Astrocyte (in vitro differentiated cells and primary cell): Measurements from ENCODE around the gene ZNF799. TPM values are rescaled to one million over a fixed set of nuclear protein-coding genes. Genes with fewer than 3 reads are reported as not detected.

Experiments
- DNase-seq: peaks from one replicate; pipeline ENCODE4 v3.0.0-alpha.2; 2010; ENCODE audit warnings: low read depth
- FAIRE-seq: peaks from 2 replicates; lab custom pipeline; 2011; peaks lifted over from hg19 to GRCh38; lab: Jason Lieb, UNC
- H2AFZ ChIP-seq: 2 replicates; pipeline ENCODE4 v1.6.0; 2012; ENCODE audit warnings: low read depth, low read length, inconsistent platforms
- H3K27ac ChIP-seq: 2 replicates; pipeline ENCODE4 v1.5.1; 2011; ENCODE audit warnings: low read depth, low read length, inconsistent platforms
- H3K27me3 ChIP-seq: 2 replicates; pipeline ENCODE4 v1.6.0; 2011; ENCODE audit warnings: low read length, inconsistent platforms; ENCODE audit not compliant: insufficient read depth
- H3K36me3 ChIP-seq: 2 replicates; pipeline ENCODE4 v1.5.1; 2011; ENCODE audit warnings: low read length, inconsistent platforms; ENCODE audit not compliant: insufficient read depth
- H3K4me1 ChIP-seq: 2 replicates; pipeline ENCODE4 v1.5.1; 2011; ENCODE audit warnings: low read length, inconsistent platforms; ENCODE audit not compliant: insufficient read depth
- H3K4me2 ChIP-seq: 2 replicates; pipeline ENCODE4 v1.6.0; 2012; ENCODE audit warnings: low read length, inconsistent platforms
- H3K4me3 ChIP-seq: 2 replicates; pipeline ENCODE4 v1.5.1; 2011; ENCODE audit warnings: low read depth, mild to moderate bottlenecking, low read length, inconsistent platforms; ENCODE audit not compliant: insufficient read depth
- H3K79me2 ChIP-seq: 2 replicates; pipeline ENCODE4 v1.6.0; 2012; ENCODE audit warnings: mild to moderate bottlenecking, low read length, inconsistent platforms; ENCODE audit not compliant: insufficient read depth
- H3K9ac ChIP-seq: 2 replicates; pipeline ENCODE4 v1.6.0; 2012; ENCODE audit warnings: mild to moderate bottlenecking, low read length, inconsistent platforms
- H3K9me3 ChIP-seq: 2 replicates; pipeline ENCODE4 v1.5.1; 2012; ENCODE audit warnings: low read depth, mild to moderate bottlenecking, low read length, inconsistent platforms; ENCODE audit not compliant: insufficient read depth
- H4K20me1 ChIP-seq: 2 replicates; pipeline ENCODE4 v1.6.0; 2012; ENCODE audit warnings: low read length, inconsistent platforms; ENCODE audit not compliant: insufficient read depth
- H3K27ac Mint-ChIP-seq: one replicate; pipeline ENCODE4 v1.8.0; 2021; ENCODE audit warnings: mild to moderate bottlenecking, mixed read lengths; ENCODE audit not compliant: unreplicated experiment
- H3K27me3 Mint-ChIP-seq: one replicate; pipeline ENCODE4 v1.8.0; 2021; ENCODE audit warnings: low read depth, mixed read lengths; ENCODE audit not compliant: unreplicated experiment
- H3K36me3 Mint-ChIP-seq: one replicate; pipeline ENCODE4 v1.8.0; 2021; ENCODE audit warnings: low read depth, mixed read lengths; ENCODE audit not compliant: unreplicated experiment
- H3K4me1 Mint-ChIP-seq: one replicate; pipeline ENCODE4 v1.8.0; 2021; ENCODE audit warnings: low read depth, mixed read lengths; ENCODE audit not compliant: unreplicated experiment
- H3K4me3 Mint-ChIP-seq: one replicate; pipeline ENCODE4 v1.8.0; 2021; ENCODE audit warnings: mild to moderate bottlenecking, moderate library complexity, mixed read lengths; ENCODE audit not compliant: unreplicated experiment
- H3K9me3 Mint-ChIP-seq: one replicate; pipeline ENCODE4 v1.8.0; 2021; ENCODE audit warnings: mild to moderate bottlenecking, mixed read lengths; ENCODE audit not compliant: unreplicated experiment
- EZH2 ChIP-seq: IDR thresholded peaks from 2 replicates; pipeline ENCODE4 v1.6.1; 2012; ENCODE audit warnings: mild to moderate bottlenecking, low read length, inconsistent platforms; ENCODE audit not compliant: insufficient read depth
- total RNA-seq: library from RNA; stranded (reverse); gene quantifications from 2 replicates; pipeline ENCODE4 v1.2.1, GENCODE V29; 2021
- TF ChIP-seq, protein P1 (sequence below): IDR thresholded peaks from 2 replicates; pipeline ENCODE4 v1.5.1; 2011; ENCODE audit warnings: low read depth, mild to moderate bottlenecking, inconsistent platforms, low read length, moderate library complexity; ENCODE audit not compliant: insufficient read depth

ZNF799 gene
- total RNA-seq, 1 donor from 2014 or later = 3.2 TPM

DNA sequence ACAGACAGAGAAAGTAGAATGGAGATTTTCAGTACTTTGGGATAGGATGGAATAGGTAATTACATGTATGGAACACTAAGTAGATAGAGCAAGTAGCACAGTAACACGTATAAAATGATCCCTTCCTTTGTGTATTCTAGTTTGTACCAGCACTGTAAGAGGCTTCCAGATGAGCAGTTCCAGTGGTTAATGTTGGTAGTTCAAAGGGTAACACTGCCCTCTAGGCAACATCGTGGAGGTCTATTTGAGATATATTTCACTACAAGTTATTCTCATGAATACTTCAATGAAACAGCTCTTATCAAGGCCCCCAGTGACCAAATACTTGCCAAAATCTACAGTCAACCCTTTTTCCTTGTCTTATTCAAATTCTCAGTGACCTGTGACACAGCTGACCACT, 54.2 kb downstream of the ZNF799 start:
- no peak overlapping the region for H3K4me3 Mint-ChIP-seq
- no peak overlapping the region for H2AFZ ChIP-seq
- H3K9ac ChIP-seq = no peak overlapping the region
- H3K27me3 Mint-ChIP-seq = no peaks in the 10 kb centered on the region
- no peak overlapping the region for H3K4me3 ChIP-seq
- H3K36me3 ChIP-seq = no peaks in the 10 kb centered on the region
- H3K4me1 ChIP-seq = no peaks in the 10 kb centered on the region
- no peaks in the 10 kb centered on the region for H3K4me1 Mint-ChIP-seq
- H3K9me3 Mint-ChIP-seq = peaks cover 37% of the 10 kb centered on the region
- H3K9me3 ChIP-seq = peaks cover 41% of the 10 kb centered on the region
- FAIRE-seq (no peak), DNase-seq (no peak)
- no peaks in the 10 kb centered on the region for H3K36me3 Mint-ChIP-seq
- H4K20me1 ChIP-seq = no peaks in the 10 kb centered on the region
- H3K27ac ChIP-seq = no peak overlapping the region
- no peaks in the 10 kb centered on the region for H3K27me3 ChIP-seq
- TF ChIP-seq, protein P1, sequence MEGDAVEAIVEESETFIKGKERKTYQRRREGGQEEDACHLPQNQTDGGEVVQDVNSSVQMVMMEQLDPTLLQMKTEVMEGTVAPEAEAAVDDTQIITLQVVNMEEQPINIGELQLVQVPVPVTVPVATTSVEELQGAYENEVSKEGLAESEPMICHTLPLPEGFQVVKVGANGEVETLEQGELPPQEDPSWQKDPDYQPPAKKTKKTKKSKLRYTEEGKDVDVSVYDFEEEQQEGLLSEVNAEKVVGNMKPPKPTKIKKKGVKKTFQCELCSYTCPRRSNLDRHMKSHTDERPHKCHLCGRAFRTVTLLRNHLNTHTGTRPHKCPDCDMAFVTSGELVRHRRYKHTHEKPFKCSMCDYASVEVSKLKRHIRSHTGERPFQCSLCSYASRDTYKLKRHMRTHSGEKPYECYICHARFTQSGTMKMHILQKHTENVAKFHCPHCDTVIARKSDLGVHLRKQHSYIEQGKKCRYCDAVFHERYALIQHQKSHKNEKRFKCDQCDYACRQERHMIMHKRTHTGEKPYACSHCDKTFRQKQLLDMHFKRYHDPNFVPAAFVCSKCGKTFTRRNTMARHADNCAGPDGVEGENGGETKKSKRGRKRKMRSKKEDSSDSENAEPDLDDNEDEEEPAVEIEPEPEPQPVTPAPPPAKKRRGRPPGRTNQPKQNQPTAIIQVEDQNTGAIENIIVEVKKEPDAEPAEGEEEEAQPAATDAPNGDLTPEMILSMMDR = no peak
- TF ChIP-seq EZH2 = no peak
- H3K27ac Mint-ChIP-seq = no peak overlapping the region
- H3K4me2 ChIP-seq = no peak overlapping the region
- H3K79me2 ChIP-seq = no peaks in the 10 kb centered on the region

DNA sequence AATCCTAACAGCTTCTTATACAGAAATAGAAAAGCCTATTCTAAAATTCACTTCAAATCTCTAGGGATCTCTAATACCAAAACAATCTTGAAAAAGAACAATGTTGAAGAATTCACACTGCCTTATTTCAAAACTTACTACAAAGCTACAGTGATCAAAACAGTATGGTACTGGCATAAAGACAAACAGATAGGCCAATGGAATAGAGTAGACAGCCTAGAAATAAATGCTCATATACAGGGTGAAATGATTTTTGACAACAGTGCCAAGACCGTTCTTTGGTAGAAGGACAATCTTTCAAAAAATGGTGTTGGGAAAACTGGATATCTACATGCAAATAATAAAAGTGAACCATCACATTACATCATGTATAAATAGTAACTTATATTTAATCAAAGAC, 55.9 kb downstream of the ZNF799 start:
- no peak overlapping the region for H3K9ac ChIP-seq
- H3K27me3 Mint-ChIP-seq = no peaks in the 10 kb centered on the region
- no peak overlapping the region for H3K4me3 Mint-ChIP-seq
- no peak overlapping the region for H3K27ac ChIP-seq
- no peaks in the 10 kb centered on the region for H4K20me1 ChIP-seq
- no peaks in the 10 kb centered on the region for H3K36me3 Mint-ChIP-seq
- H3K27ac Mint-ChIP-seq = no peak overlapping the region
- no peak overlapping the region for H3K4me3 ChIP-seq
- FAIRE-seq (no peak), DNase-seq (no peak)
- H2AFZ ChIP-seq = no peak overlapping the region
- H3K9me3 ChIP-seq = peaks cover 28% of the 10 kb centered on the region
- no peaks in the 10 kb centered on the region for H3K27me3 ChIP-seq
- no peak for TF ChIP-seq EZH2
- TF ChIP-seq, protein P1 = no peak
- H3K36me3 ChIP-seq = no peaks in the 10 kb centered on the region
- no peaks in the 10 kb centered on the region for H3K4me1 ChIP-seq
- no peak overlapping the region for H3K4me2 ChIP-seq
- peaks cover 33% of the 10 kb centered on the region for H3K9me3 Mint-ChIP-seq
- H3K4me1 Mint-ChIP-seq = no peaks in the 10 kb centered on the region
- H3K79me2 ChIP-seq = no peaks in the 10 kb centered on the region

Other genes starting within 250 kb of the ZNF799 start
- 13.7 and 16.1 TPM in 2 replicates for gene ZNF625, start 244.5 kb downstream of the ZNF799 start, total RNA-seq
- gene ZNF136, start 238.2 kb downstream of the ZNF799 start, total RNA-seq = 8.3 and 11.1 TPM in 2 replicates
- gene ZNF44, start 106.4 kb downstream of the ZNF799 start, total RNA-seq = 0.09 TPM in 1 of 2 replicates, not detected in the other
- not detected in 2 replicates for gene ZNF563, start 67.6 kb downstream of the ZNF799 start, total RNA-seq
- gene ZNF442, start 35.6 kb downstream of the ZNF799 start, total RNA-seq = 0.38 and 0.95 TPM in 2 replicates
- 2.5 and 4.3 TPM in 2 replicates for gene ZNF443, start 39.8 kb upstream of the ZNF799 start, total RNA-seq
- 2.3 and 2.8 TPM in 2 replicates for gene ZNF709, start 83.5 kb upstream of the ZNF799 start, total RNA-seq
- 9.7 and 11.5 TPM in 2 replicates for gene ZNF564, start 150.2 kb upstream of the ZNF799 start, total RNA-seq
- gene ZNF490, start 209.5 kb upstream of the ZNF799 start, total RNA-seq = 8.2 and 12.5 TPM in 2 replicates
- 23.2 and 29.6 TPM in 2 replicates for gene ZNF791, start 209.6 kb upstream of the ZNF799 start, total RNA-seq